Activated CD8-positive, alpha-beta memory T cell treated with anti-CD3 and anti-CD28 coated beads for 24 hours (primary cell): ENCODE results near the gene STYXL2.

ENCODE experiments used
- DNase-seq: peaks from one replicate; pipeline ENCODE4 v3.0.0-alpha.2; 2020

The STYXL2 gene

GRCh38 chr1:167110586-167110985 lies 16.7 kb downstream of the STYXL2 start:
- DNase-seq = no peak

GRCh38 chr1:167111868-167112709 lies 18.2 kb downstream of the STYXL2 start:
- no peak for DNase-seq

GRCh38 chr1:167114725-167115124 lies 20.9 kb downstream of the STYXL2 start:
- DNase-seq = no peak

GRCh38 chr1:167115655-167116054 lies 21.8 kb downstream of the STYXL2 start:
- no peak for DNase-seq

- DNase-seq = no peak
Observed at GRCh38 chr1:167116174-167116573, 22.3 kb downstream of the STYXL2 start.

- DNase-seq = no peak
Observed at GRCh38 chr1:167117225-167117624, 23.4 kb downstream of the STYXL2 start.

- DNase-seq = no peak
Observed at GRCh38 chr1:167118188-167118587, 24.3 kb downstream of the STYXL2 start.

- DNase-seq = no peak
Observed at GRCh38 chr1:167119696-167120095, 25.8 kb downstream of the STYXL2 start.

- no peak for DNase-seq
Observed at GRCh38 chr1:167120899-167121298, 27.0 kb downstream of the STYXL2 start.

- DNase-seq = peak; percentile 73
Observed at GRCh38 chr1:167121375-167122120, 27.7 kb downstream of the STYXL2 start.

- DNase-seq = no peak
Observed at GRCh38 chr1:167122121-167122480, 28.2 kb downstream of the STYXL2 start.

- DNase-seq = no peak
Observed at GRCh38 chr1:167122568-167122967, 28.7 kb downstream of the STYXL2 start.

- DNase-seq = no peak
Observed at GRCh38 chr1:167126317-167126716, 32.4 kb downstream of the STYXL2 start.

- DNase-seq = no peak
Observed at GRCh38 chr1:167126811-167127210, 32.9 kb downstream of the STYXL2 start.

GRCh38 chr1:167127236-167127635 lies 33.4 kb downstream of the STYXL2 start:
- no peak for DNase-seq

- DNase-seq = no peak
Observed at GRCh38 chr1:167127661-167128060, 33.8 kb downstream of the STYXL2 start.

GRCh38 chr1:167128261-167129227 lies 34.7 kb downstream of the STYXL2 start:
- DNase-seq = no peak

- DNase-seq = no peak
Observed at GRCh38 chr1:167130829-167131510, 37.1 kb downstream of the STYXL2 start.

- no peak for DNase-seq
Observed at GRCh38 chr1:167132301-167133010, 38.6 kb downstream of the STYXL2 start.

- no peak for DNase-seq
Observed at GRCh38 chr1:167135281-167135840, 41.5 kb downstream of the STYXL2 start.

GRCh38 chr1:167136191-167136614 lies 42.3 kb downstream of the STYXL2 start:
- DNase-seq = no peak
